Mucosa of stomach (tissue), 1 donor: Measurements from ENCODE around the gene EFCAB13.

Experiments used
- H3K27me3 ChIP-seq: one replicate; pipeline ENCODE4 v1.7.0; 2013; ENCODE audit warnings: mild to moderate bottlenecking, low read length; ENCODE audit not compliant: control insufficient read depth, insufficient read depth
- H3K36me3 ChIP-seq: one replicate; pipeline ENCODE4 v1.7.0; 2013; ENCODE audit warnings: low read length; ENCODE audit not compliant: control insufficient read depth, insufficient read depth
- H3K4me1 ChIP-seq: one replicate; pipeline ENCODE4 v1.7.0; 2013; ENCODE audit warnings: mild to moderate bottlenecking, low read length; ENCODE audit not compliant: control insufficient read depth, insufficient read depth
- H3K4me3 ChIP-seq: one replicate; pipeline ENCODE4 v1.7.0; 2013; ENCODE audit warnings: low read length
- H3K9ac ChIP-seq: one replicate; pipeline ENCODE4 v1.7.0; 2013; ENCODE audit warnings: mild to moderate bottlenecking, low read length, moderate library complexity
- H3K9me3 ChIP-seq: one replicate; pipeline ENCODE4 v1.7.0; 2013; ENCODE audit warnings: mild to moderate bottlenecking, low read length, moderate library complexity; ENCODE audit not compliant: control insufficient read depth
- donor health status: Pancreatic carcinoma.

EFCAB13 gene

GRCh38 chr17:47285003-47285402 is 38.8 kb upstream of the EFCAB13 start:
- no peak overlapping the region for H3K4me3 ChIP-seq
- no peaks in the 10 kb centered on the region for H3K27me3 ChIP-seq
- no peak overlapping the region for H3K9ac ChIP-seq
- no peaks in the 10 kb centered on the region for H3K36me3 ChIP-seq
- H3K4me1 ChIP-seq: peaks cover 9% of the 10 kb centered on the region
- no peaks in the 10 kb centered on the region for H3K9me3 ChIP-seq

- no peaks in the 10 kb centered on the region for H3K27me3 ChIP-seq
- H3K9me3 ChIP-seq: no peaks in the 10 kb centered on the region
- H3K4me3 ChIP-seq: no peak overlapping the region
- H3K36me3 ChIP-seq: no peaks in the 10 kb centered on the region
- peaks cover 7% of the 10 kb centered on the region for H3K4me1 ChIP-seq
- H3K9ac ChIP-seq: no peak overlapping the region
Observed at GRCh38 chr17:47286198-47286914, 37.4 kb upstream of the EFCAB13 start.

GRCh38 chr17:47287068-47287467 is 36.7 kb upstream of the EFCAB13 start:
- Histone ChIP-seq H3K36me3 (no peaks in the 10 kb centered on the region), H3K9ac (no peak overlapping the region), H3K4me3 (no peak overlapping the region), H3K27me3 (no peaks in the 10 kb centered on the region), H3K9me3 (no peaks in the 10 kb centered on the region), H3K4me1 (peaks cover 7% of the 10 kb centered on the region)

- H3K36me3 ChIP-seq: no peaks in the 10 kb centered on the region
- H3K27me3 ChIP-seq: no peaks in the 10 kb centered on the region
- no peak overlapping the region for H3K4me3 ChIP-seq
- no peak overlapping the region for H3K9ac ChIP-seq
- H3K4me1 ChIP-seq: peaks cover 7% of the 10 kb centered on the region
- H3K9me3 ChIP-seq: no peaks in the 10 kb centered on the region
Observed at GRCh38 chr17:47287639-47288038, 36.1 kb upstream of the EFCAB13 start.

- no peak overlapping the region for H3K4me3 ChIP-seq
- no peak overlapping the region for H3K9ac ChIP-seq
- no peaks in the 10 kb centered on the region for H3K36me3 ChIP-seq
- H3K4me1 ChIP-seq: peaks cover 7% of the 10 kb centered on the region
- H3K27me3 ChIP-seq: no peaks in the 10 kb centered on the region
- H3K9me3 ChIP-seq: no peaks in the 10 kb centered on the region
Observed at GRCh38 chr17:47288531-47289116, 35.1 kb upstream of the EFCAB13 start.

- Histone ChIP-seq H3K9me3 (no peaks in the 10 kb centered on the region), H3K4me1 (peaks cover 7% of the 10 kb centered on the region), H3K4me3 (no peak overlapping the region), H3K27me3 (no peaks in the 10 kb centered on the region), H3K36me3 (no peaks in the 10 kb centered on the region), H3K9ac (no peak overlapping the region)
Observed at GRCh38 chr17:47289302-47289701, 34.5 kb upstream of the EFCAB13 start.

- Histone ChIP-seq H3K4me3 (no peak overlapping the region), H3K36me3 (no peaks in the 10 kb centered on the region), H3K9ac (no peak overlapping the region), H3K27me3 (no peaks in the 10 kb centered on the region), H3K4me1 (peaks cover 7% of the 10 kb centered on the region), H3K9me3 (no peaks in the 10 kb centered on the region)
Observed at GRCh38 chr17:47290870-47291241, 32.9 kb upstream of the EFCAB13 start.

- Histone ChIP-seq H3K9ac (no peak overlapping the region), H3K9me3 (no peaks in the 10 kb centered on the region), H3K27me3 (no peaks in the 10 kb centered on the region), H3K36me3 (no peaks in the 10 kb centered on the region), H3K4me3 (no peak overlapping the region), H3K4me1 (peaks cover 7% of the 10 kb centered on the region)
Observed at GRCh38 chr17:47291242-47291873, 32.4 kb upstream of the EFCAB13 start.

GRCh38 chr17:47292206-47292605 is 31.5 kb upstream of the EFCAB13 start:
- Histone ChIP-seq H3K4me3 (no peak overlapping the region), H3K4me1 (peaks cover 7% of the 10 kb centered on the region), H3K36me3 (no peaks in the 10 kb centered on the region), H3K9ac (no peak overlapping the region), H3K27me3 (no peaks in the 10 kb centered on the region), H3K9me3 (no peaks in the 10 kb centered on the region)

GRCh38 chr17:47295037-47295873 is 28.5 kb upstream of the EFCAB13 start:
- H3K4me3 ChIP-seq: no peak overlapping the region
- H3K27me3 ChIP-seq: no peaks in the 10 kb centered on the region
- H3K4me1 ChIP-seq: no peaks in the 10 kb centered on the region
- no peak overlapping the region for H3K9ac ChIP-seq
- no peaks in the 10 kb centered on the region for H3K36me3 ChIP-seq
- no peaks in the 10 kb centered on the region for H3K9me3 ChIP-seq

- Histone ChIP-seq H3K9ac (no peak overlapping the region), H3K36me3 (no peaks in the 10 kb centered on the region), H3K27me3 (no peaks in the 10 kb centered on the region), H3K4me1 (no peaks in the 10 kb centered on the region), H3K4me3 (no peak overlapping the region), H3K9me3 (no peaks in the 10 kb centered on the region)
Observed at GRCh38 chr17:47295874-47296255, 27.9 kb upstream of the EFCAB13 start.
